ENCODE measurements around the gene ATF6B.

DNA sequence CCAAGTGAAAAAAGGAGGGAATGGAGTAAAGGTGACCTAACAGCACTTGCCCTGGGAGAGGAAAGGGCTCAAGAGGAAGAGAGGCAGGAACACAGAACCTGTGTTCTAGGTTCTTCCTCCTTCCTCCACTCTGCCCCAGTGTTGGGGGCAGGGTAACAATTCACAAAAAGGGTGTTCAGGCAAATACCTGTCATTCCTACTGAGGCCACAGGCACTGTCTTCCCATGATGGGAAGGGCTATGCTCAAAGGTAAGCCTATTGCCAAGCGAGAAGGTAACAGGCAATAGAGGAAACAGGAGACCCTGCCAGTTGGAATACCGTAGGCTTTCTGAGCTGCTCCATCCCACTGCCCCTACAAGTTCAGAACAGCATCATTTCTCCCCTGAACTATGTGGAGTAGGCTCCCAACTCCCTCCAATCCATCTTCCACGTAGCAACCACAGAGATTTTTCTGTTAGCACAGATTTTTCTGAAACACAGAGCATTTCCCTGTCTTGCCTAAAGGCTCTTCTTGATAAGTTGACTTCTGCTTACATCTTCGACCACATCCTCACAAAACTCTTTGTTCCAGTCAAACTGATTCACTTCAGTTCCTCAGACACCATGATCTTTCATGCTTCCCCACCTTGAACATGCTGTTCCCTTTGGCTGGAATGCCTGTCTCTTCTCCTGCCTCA lies 45.1 kb upstream of the ATF6B start:
- TF ChIP-seq CTCF (IDR thresholded peaks at IDR 0.05) (no peak), POLR2A (IDR thresholded peaks at IDR 0.05) (no peak)
